H1 (cell line): ENCODE measurements around the gene DYNC1H1. TPM values are rescaled to one million over a fixed set of nuclear protein-coding genes. Genes with fewer than 3 reads are reported as not detected.

Experiments used
- ASH2L ChIP-seq: fragments of 200-600, 300-600 bp; sonication (generic); IDR thresholded peaks from one replicate; pipeline ENCODE4 v1.7.1; 2017; ENCODE audit warnings: low read length
- BRCA1 ChIP-seq: IDR thresholded peaks from 2 replicates; pipeline ENCODE4 v1.6.1; 2012; ENCODE audit warnings: low read depth, low read length, improper control_type of control experiment
- CBX5 ChIP-seq: fragments of 300-800, 300-1000 bp; sonication (generic); IDR thresholded peaks from 2 replicates; pipeline ENCODE4 v1.7.1; 2016; ENCODE audit warnings: antibody characterized with exemption, low read length, low read depth
- CBX8 ChIP-seq: fragments of 300-800, 300-1000 bp; sonication (generic); IDR thresholded peaks from 2 replicates; pipeline ENCODE4 v1.7.1; 2016; ENCODE audit warnings: low read depth, low read length, borderline replicate concordance
- CHD1 ChIP-seq: IDR thresholded peaks from 2 replicates; pipeline ENCODE4 v1.6.1; 2012; ENCODE audit warnings: low read depth, low read length, improper control_type of control experiment
- CHD2 ChIP-seq: IDR thresholded peaks from 2 replicates; pipeline ENCODE4 v1.6.1; 2012; ENCODE audit warnings: low read length, improper control_type of control experiment
- CREB1 ChIP-seq: IDR thresholded peaks from 2 replicates; pipeline ENCODE4 v1.6.1; 2012; ENCODE audit warnings: inconsistent platforms
- E2F6 ChIP-seq: IDR thresholded peaks from 2 replicates; pipeline ENCODE4 v1.6.1; 2012; ENCODE audit warnings: inconsistent platforms
- EZH2 ChIP-seq: fragments of 200-600 bp; sonication (generic); IDR thresholded peaks from 2 replicates; pipeline ENCODE4 v1.7.1; 2012; ENCODE audit warnings: low read depth, mild to moderate bottlenecking, moderate library complexity, low read length, inconsistent platforms; ENCODE audit not compliant: severe bottlenecking
- FOSL1 ChIP-seq: IDR thresholded peaks from 2 replicates; pipeline ENCODE4 v1.6.1; 2011; ENCODE audit warnings: mild to moderate bottlenecking, low read depth, low read length, moderate library complexity; ENCODE audit not compliant: insufficient read depth
- JUN ChIP-seq: IDR thresholded peaks from 2 replicates; pipeline ENCODE4 v1.6.1; 2011; ENCODE audit warnings: low read depth, mild to moderate bottlenecking, improper control_type of control experiment, low read length
- KDM1A ChIP-seq: fragments of 200-600, 300-600 bp; sonication (generic); IDR thresholded peaks from 2 replicates; pipeline ENCODE4 v1.7.1; 2016; ENCODE audit warnings: mild to moderate bottlenecking, low read length, borderline replicate concordance
- KDM4A ChIP-seq: IDR thresholded peaks from one replicate; pipeline ENCODE4 v1.7.1; 2012; ENCODE audit warnings: low read depth, mild to moderate bottlenecking, moderate library complexity, low read length, inconsistent platforms; ENCODE audit not compliant: severe bottlenecking
- POLR2A ChIP-seq, 2 experiments: IDR thresholded peaks; 1 replicate in 1 of 2; 2 replicates in 1 of 2; pipeline ENCODE4 v1.6.1; 2011; ENCODE audit warnings: low read depth in 2 of 2, low read length in 2 of 2, mild to moderate bottlenecking in 2 of 2; ENCODE audit errors: control extremely low read depth in 1 of 2
- POLR2AphosphoS5 ChIP-seq: IDR thresholded peaks from 2 replicates; pipeline ENCODE4 v1.6.1; 2011; ENCODE audit warnings: low read depth, low read length
- RAD21 ChIP-seq, 2 experiments: IDR thresholded peaks in 1 of 2; conservative IDR thresholded peaks in 1 of 2; 2 replicates each; pipeline ENCODE4 v1.6.1; 2011; ENCODE audit warnings: low read depth in 2 of 2, low read length in 2 of 2, improper control_type of control experiment in 1 of 2, inconsistent platforms in 1 of 2, mild to moderate bottlenecking in 1 of 2, moderate library complexity in 1 of 2
- RFX5 ChIP-seq: IDR thresholded peaks from 2 replicates; pipeline ENCODE4 v1.6.1; 2011; ENCODE audit warnings: low read depth, low read length, improper control_type of control experiment, borderline replicate concordance
- RNF2 ChIP-seq: fragments of 200-900, 300-1000 bp; sonication (generic); IDR thresholded peaks from 2 replicates; pipeline ENCODE4 v1.7.1; 2016; ENCODE audit warnings: borderline replicate concordance, low read depth, mild to moderate bottlenecking, antibody characterized with exemption, low read length; ENCODE audit not compliant: poor library complexity, severe bottlenecking; ENCODE audit errors: missing control alignments
- RXRA ChIP-seq: IDR thresholded peaks from 2 replicates; pipeline ENCODE4 v1.6.1; 2011; ENCODE audit warnings: low read depth, mild to moderate bottlenecking, low read length, moderate library complexity; ENCODE audit not compliant: insufficient read depth
- SAP30 ChIP-seq: fragments of 300-600 bp; sonication (generic); IDR thresholded peaks from 2 replicates; pipeline ENCODE4 v1.7.1; 2012; ENCODE audit warnings: low read length, moderate library complexity, mild to moderate bottlenecking, inconsistent platforms; ENCODE audit not compliant: insufficient read depth, insufficient replicate concordance
- SIX5 ChIP-seq: IDR thresholded peaks from 2 replicates; pipeline ENCODE4 v1.6.1; 2011; ENCODE audit warnings: mild to moderate bottlenecking, low read depth, low read length
- SP2 ChIP-seq: IDR thresholded peaks from 2 replicates; pipeline ENCODE4 v1.6.1; 2012; ENCODE audit warnings: mild to moderate bottlenecking, low read length, inconsistent platforms
- TAF1 ChIP-seq: IDR thresholded peaks from 2 replicates; pipeline ENCODE4 v1.6.1; 2011; ENCODE audit warnings: mild to moderate bottlenecking, low read depth, low read length
- TBP ChIP-seq: IDR thresholded peaks from 2 replicates; pipeline ENCODE4 v1.6.1; 2011; ENCODE audit warnings: low read depth, low read length, improper control_type of control experiment
- TEAD4 ChIP-seq: IDR thresholded peaks from 2 replicates; pipeline ENCODE4 v1.6.1; 2012; ENCODE audit warnings: low read depth, low read length, inconsistent platforms, mixed read lengths
- polyA plus RNA-seq, 7 experiments: library from polyadenylated mRNA; depleted of rRNA in 3 of 7; stranded (reverse) in 5 of 7; unstranded in 2 of 7; fragments of >200 nt in 5 of 7; fragments of 200-250 nt in 2 of 7; gene quantifications; 1 replicate in 5 of 7; 2 replicates in 1 of 7; 4 replicates in 1 of 7; pipeline versions ENCODE4 v1.2.1 to v1.2.3, GENCODE V29; 2011 to 2013; ENCODE audit warnings: missing spikeins in 2 of 7, mixed read lengths in 2 of 7
- total RNA-seq: library from RNA; stranded (reverse); fragmentation: NEBNext Ultra II Directional; extraction: Animal tissue kit (Norgen Biotek cat#: 25700); gene quantifications from 2 replicates; pipeline ENCODE4 v1.2.1, GENCODE V29; 2021

The DYNC1H1 gene
- total and polyA plus RNA-seq, 2 of the 8 experiments (the other 6 are each of a cell fraction or from before 2014, with no cell fraction given): 238 to 387 TPM

GRCh38 chr14:102086972-102087761 is 122.8 kb downstream of the DYNC1H1 start, which contains the start of gene HSP90AA1 (continued):
- TF ChIP-seq CHD2: no peak
- peak; percentile 88 for TF ChIP-seq ASH2L
- TF ChIP-seq E2F6: no peak
- TF ChIP-seq RFX5: no peak
- TF ChIP-seq TAF1: peak; percentile 91
- TF ChIP-seq CREB1: peak; percentile 67
- TF ChIP-seq SP2: no peak
- no peak for TF ChIP-seq CBX5
- peak; percentile 97 for TF ChIP-seq TBP
- no peak for TF ChIP-seq SAP30
- TF ChIP-seq JUN: no peak
- TF ChIP-seq POLR2AphosphoS5: peak; percentile 99
- TF ChIP-seq KDM4A: peak; percentile 69
- no peak for TF ChIP-seq RNF2
- TF ChIP-seq CHD1: no peak
- no peak for TF ChIP-seq CBX8
- no peak for TF ChIP-seq EZH2
- TF ChIP-seq SIX5: no peak
- TF ChIP-seq TEAD4: no peak
- no peak for TF ChIP-seq RXRA
- TF ChIP-seq POLR2A (IDR thresholded peaks at IDR 0.05; ENCODE audit: control extremely low read depth in 1 of 2, low read depth in 2 of 2, low read length in 2 of 2): peak; percentile 86 to 97; a peak in 2 of 3 replicates
- TF ChIP-seq BRCA1: no peak
- TF ChIP-seq RAD21 (IDR thresholded peaks at IDR 0.05 in 1 of 2, conservative IDR thresholded peaks at IDR 0.05 in 1 of 2; ENCODE audit: low read depth in 2 of 2, low read length in 2 of 2): no peak
- no peak for TF ChIP-seq KDM1A
- no peak for TF ChIP-seq FOSL1
